HG03097 (cell line): Measurements from ENCODE around the gene ISG15.
"Not testable (repeated sequence)": the region's sequence is repeated elsewhere in the genome, so short reads cannot be mapped to it uniquely, and the experiment has no call there.

Experiments used
- ATAC-seq: cut with Tn5 transposase; IDR thresholded peaks from one replicate; pipeline ENCODE4 v1.9.1; 2021; ENCODE audit not compliant: unreplicated experiment, low FRiP score

ISG15 gene

DNA sequence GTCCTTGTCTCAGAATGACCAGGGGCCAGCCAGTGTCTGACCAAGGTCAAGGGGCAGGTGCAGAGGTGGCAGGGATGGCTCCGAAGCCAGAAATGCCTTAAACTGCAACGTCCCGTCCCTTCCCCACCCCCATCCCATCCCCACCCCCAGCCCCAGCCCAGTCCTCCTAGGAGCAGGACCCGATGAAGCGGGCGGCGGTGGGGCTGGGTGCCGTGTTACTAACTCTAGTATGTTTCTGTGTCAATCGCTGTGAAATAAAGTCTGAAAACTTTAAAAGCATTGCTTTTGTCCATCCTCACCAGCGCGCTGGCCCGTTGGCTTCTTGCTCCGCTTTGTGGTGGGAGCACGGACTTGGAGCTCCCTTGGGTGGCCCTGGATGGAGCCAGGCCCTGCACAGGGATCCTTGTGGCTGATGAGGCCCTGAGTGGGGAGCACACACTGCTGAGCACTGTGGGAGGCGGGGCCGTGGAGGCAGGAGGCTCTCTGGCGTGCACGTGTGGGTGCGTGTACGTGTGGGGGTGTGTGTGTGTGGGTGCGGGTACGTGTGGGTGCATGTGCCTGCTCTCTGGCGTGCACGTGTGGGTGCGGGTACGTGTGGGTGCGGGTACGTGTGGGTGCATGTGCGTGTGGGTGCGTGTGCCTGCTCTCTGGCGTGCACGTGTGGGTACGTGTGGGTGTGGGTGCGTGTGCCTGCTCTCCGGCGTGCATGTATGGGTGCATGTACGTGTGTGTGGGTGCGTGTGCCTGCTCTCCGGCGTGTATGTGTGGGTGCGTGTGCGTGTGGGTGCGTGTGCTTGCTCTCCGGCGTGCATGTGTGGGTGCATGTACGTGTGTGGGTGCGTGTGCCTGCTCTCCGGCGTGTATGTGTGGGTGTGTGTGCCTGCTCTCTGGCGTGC is 42.8 kb downstream of the ISG15 start:
- no peak for ATAC-seq

- ATAC-seq = not testable (repeated sequence)
These were observed 44.4 kb downstream of the ISG15 start for GRCh38 chr1:1057769-1058087.

GRCh38 chr1:1058088-1058905 is 45.0 kb downstream of the ISG15 start:
- ATAC-seq = no peak

DNA sequence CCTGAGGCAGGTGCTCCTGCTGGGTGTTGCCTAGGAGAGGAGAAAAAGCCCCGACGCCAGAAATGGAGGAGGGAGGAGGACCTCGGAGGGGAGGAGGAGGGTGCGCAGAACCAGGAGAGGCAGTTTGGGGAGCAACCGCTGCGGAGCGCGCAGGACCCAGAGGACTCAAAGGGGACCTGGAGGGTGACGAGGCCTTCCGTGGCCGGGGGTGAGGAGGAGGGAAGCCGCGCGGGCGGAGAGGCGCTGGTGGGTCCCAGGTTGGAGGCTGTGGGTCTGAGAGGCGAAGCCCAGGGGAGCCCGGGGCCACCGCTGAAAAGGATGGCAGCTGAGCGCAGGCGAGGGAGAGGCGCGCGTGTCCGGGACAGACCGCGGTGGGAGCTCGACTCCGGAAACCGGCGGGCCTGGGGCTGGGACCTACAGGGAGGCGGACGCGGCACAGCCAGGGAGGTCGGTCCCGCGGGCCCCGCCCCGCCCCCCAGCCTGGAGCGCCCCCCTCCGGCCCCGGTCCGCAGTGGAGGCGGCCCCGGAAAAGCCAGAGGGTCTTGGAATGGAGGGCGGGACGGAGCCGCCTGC is 45.7 kb downstream of the ISG15 start:
- ATAC-seq = peak; percentile 26

- ATAC-seq = peak; percentile 51
These were observed 46.4 kb downstream of the ISG15 start for GRCh38 chr1:1059494-1060280.

DNA sequence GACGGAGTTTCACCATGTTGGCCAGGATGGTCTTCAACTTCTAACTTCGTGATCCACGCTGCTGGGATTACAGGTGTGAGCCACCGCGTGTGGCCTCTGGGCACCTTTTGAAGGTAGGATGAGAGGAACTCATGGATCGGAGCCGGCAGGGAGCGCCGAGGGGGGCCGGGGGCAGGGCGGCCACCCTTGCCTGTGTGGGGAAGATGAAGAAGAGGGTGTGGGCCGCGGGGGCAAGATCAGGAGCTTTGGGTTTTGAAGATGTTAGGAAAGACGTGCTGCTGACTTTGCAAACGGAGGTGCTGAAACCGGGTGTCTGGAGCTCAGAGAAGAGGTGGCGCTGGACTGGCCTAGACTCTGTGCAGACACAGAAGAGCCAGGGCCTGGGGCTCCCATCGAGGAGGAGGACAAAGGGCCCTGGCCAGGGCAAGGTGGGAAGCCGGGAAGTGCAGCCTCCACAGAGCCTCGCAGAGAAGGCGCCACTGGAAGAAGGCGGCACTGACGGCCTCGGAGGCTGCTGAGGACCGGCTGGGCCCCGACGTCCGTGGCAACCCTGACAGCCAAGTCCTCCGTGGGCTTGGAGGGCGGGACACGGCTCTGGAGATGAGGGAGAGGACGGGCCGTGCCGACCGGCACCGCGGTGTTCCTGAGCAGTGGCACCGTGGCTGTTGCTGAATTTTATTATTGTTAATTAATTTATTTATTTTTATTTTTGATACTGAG is 47.1 kb downstream of the ISG15 start:
- ATAC-seq = no peak

DNA sequence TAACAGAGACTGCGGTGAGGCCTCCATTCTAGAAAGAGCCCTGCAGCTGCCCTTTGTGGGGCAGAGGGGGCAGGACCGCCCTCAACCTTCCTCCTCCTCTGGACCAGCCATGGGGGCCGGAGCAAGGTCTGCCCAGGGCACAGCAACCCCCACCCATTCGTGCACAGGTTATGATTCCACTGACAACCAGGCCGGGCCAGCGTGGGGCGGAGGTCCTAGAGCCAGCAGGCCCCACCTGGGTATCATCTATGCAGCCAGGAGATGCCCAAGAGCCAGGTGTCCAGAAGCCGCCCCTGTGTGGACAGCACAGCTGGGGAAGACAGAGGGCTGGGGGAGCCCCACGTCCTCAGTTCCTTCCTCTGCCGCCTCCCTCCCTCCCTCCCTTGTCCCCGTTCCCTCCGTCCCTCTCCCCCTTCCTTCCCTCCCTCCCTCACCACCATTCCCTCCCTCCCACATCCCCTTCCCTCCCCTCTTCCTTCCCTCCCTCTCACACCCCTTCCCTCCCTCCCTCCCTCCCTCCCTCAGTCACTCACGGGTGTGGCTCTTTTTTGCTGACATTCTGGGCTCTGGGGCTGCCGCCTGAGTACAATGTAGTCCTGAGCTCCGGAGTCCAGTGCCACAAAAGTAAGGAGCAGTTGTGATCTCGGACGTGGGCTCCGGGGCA is 48.5 kb downstream of the ISG15 start:
- no peak for ATAC-seq

DNA sequence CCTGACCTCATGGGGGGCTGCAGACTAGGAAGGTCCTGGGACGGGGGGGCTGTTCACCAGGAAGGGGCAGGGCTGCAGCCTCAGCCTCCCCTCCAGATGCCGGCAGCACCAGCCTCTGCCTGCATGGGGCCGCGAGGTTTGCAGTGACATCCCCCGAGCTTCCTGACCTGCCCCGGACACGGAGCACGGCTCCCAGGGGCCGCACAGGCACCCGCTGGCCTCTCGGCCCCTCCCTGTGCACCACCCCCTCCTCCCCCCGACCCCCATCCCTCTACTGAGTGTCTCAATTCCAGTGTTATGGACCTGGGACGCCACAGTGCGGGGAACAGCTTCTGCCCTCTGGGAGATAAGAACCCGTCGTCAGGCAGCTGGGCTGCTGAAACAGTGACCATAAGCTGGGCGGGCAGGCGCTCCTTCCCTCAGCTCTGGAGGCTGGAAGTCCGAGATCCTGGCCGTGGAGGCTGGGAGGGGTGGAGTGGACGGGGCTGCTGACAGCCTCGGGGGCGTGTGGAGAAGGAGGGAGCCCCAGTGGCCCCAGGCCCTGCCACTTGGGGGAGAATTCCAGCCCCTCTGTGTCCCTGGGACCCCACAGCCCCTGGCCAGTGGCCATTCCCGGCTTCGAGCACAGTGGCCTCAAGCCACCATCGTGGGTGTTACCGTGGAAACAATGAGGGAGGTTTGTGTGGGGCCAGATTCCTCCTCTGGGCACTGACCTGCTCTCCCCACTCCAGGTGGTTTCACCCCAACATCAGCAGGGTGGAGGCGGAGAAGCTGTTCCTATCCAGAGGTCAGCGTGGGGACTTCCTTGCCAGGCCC is 49.3 kb downstream of the ISG15 start:
- ATAC-seq = no peak

DNA sequence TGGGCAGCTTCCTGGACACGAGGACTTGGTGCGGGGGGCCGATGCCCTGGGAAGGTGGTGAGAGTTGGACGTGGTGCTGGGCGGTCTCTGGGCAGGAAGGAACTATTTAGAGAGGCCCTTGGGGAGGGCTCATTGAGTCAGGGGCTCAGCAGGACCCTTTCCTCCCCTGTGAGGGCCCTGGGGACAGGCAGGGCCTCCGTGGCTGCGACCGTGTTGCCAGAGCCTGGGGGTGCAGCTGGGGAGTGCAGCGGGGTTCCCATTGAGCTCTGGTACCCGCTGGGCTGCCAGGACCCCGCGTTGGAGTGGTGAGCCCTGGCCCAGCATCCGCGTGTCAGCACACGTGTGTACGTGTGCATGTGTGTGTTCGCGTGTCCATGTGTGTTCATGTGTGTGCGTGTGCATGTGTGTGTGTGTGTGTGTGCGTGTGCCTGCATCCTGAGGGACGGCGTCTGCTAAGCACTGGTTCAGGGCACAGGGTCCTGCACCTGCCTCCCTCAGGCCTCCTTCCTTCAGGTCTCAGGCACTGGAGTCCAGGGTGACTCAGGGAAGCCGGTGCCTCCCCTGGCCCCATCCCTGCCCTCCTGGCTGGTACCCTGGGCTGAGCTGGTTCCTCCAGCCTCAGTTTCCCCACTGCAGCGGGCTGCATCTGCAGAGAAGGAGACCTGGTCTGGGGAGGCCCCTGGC is 50.1 kb downstream of the ISG15 start:
- ATAC-seq = peak; percentile 1
